WTC11 (cell line): ENCODE measurements around the gene GHR. TPM values are rescaled to one million over a fixed set of nuclear protein-coding genes. Genes with fewer than 3 reads are reported as not detected.

Experiments used
- ATAC-seq: fragments of 200-7000 bp; cut with Tn5 transposase; 2 replicates; pipeline ENCODE4 v1.10.0; 2021; ENCODE audit warnings: mild to moderate bottlenecking, moderate library complexity
- CTCF ChIA-PET: fragments of 300-600 bp; sonication (Branson Sonifier 250); formaldehyde crosslinking; loops from one replicate; lab custom pipeline; 2021; ENCODE audit warnings: antibody characterized with exemption; lab: Charles Lee
- POLR2A ChIA-PET: fragments of 350-600 bp; sonication (Branson Sonifier 250); formaldehyde crosslinking; loops from one replicate; lab custom pipeline; 2021; ENCODE audit warnings: antibody characterized with exemption; lab: Charles Lee
- DNase-seq: peaks from one replicate; pipeline ENCODE4 v3.0.0; 2021; ENCODE audit warnings: low spot score
- H3K27ac Mint-ChIP-seq: 2 replicates; pipeline ENCODE4 v1.8.0; 2021; ENCODE audit warnings: mixed read lengths
- H3K27me3 Mint-ChIP-seq: 2 replicates; pipeline ENCODE4 v1.8.0; 2021; ENCODE audit warnings: low read depth, mild to moderate bottlenecking, moderate library complexity, mixed read lengths
- H3K36me3 Mint-ChIP-seq: 2 replicates; pipeline ENCODE4 v1.8.0; 2021; ENCODE audit warnings: mixed read lengths
- H3K4me1 Mint-ChIP-seq: 2 replicates; pipeline ENCODE4 v1.8.0; 2022; ENCODE audit warnings: mixed read lengths
- H3K4me3 Mint-ChIP-seq: 2 replicates; pipeline ENCODE4 v1.8.0; 2021; ENCODE audit warnings: mild to moderate bottlenecking, moderate library complexity, mixed read lengths
- H3K9me3 Mint-ChIP-seq: 2 replicates; pipeline ENCODE4 v1.8.0; 2021; ENCODE audit warnings: mixed read lengths
- CBFB ChIP-seq: sonication (generic); formaldehyde crosslinking; IDR thresholded peaks from 2 replicates; pipeline ENCODE4 v1.8.1; 2022; ENCODE audit warnings: mild to moderate bottlenecking, low read depth, missing genetic modification reagents
- CREM ChIP-seq: sonication (generic); formaldehyde crosslinking; IDR thresholded peaks from 2 replicates; pipeline ENCODE4 v1.8.1; 2022; ENCODE audit warnings: mild to moderate bottlenecking, missing genetic modification reagents, moderate library complexity
- EMX1 ChIP-seq: fragments of 250-450 bp; sonication (Bioruptor Pico); IDR thresholded peaks from 2 replicates; pipeline ENCODE4 v1.8.0; 2021; ENCODE audit warnings: mild to moderate bottlenecking
- NR3C1 ChIP-seq: sonication (generic); formaldehyde crosslinking; conservative IDR thresholded peaks from 2 replicates; pipeline ENCODE4 v1.8.1; 2023; ENCODE audit warnings: low read depth, mild to moderate bottlenecking, missing genetic modification reagents
- ZNF121 ChIP-seq: sonication (generic); formaldehyde crosslinking; IDR thresholded peaks from 2 replicates; pipeline ENCODE4 v1.8.0; 2023; ENCODE audit warnings: missing genetic modification reagents
- total RNA-seq: library from RNA; stranded (reverse); gene quantifications from 3 replicates; pipeline ENCODE4 v1.2.3, GENCODE V29; 2021
- TF ChIP-seq, protein P1 (sequence below): fragments of 250-450 bp; sonication (Bioruptor Pico); IDR thresholded peaks from 2 replicates; pipeline ENCODE4 v1.9.0; 2021; ENCODE audit warnings: mild to moderate bottlenecking, borderline replicate concordance
- TF ChIP-seq, protein P2 (sequence below): fragments of 250-450 bp; sonication (Bioruptor Pico); IDR thresholded peaks from 2 replicates; pipeline ENCODE4 v1.9.0; 2021; ENCODE audit warnings: mild to moderate bottlenecking
- TF ChIP-seq, protein P3 (sequence below): sonication (generic); formaldehyde crosslinking; IDR thresholded peaks from 2 replicates; pipeline ENCODE4 v1.8.0; 2022; ENCODE audit warnings: mild to moderate bottlenecking, missing genetic modification reagents
- TF ChIP-seq, protein P4 (sequence below): sonication (generic); formaldehyde crosslinking; IDR thresholded peaks from 2 replicates; pipeline ENCODE4 v1.8.0; 2022; ENCODE audit warnings: mild to moderate bottlenecking, missing genetic modification reagents
- TF ChIP-seq, protein P5 (sequence below): sonication (generic); formaldehyde crosslinking; IDR thresholded peaks from 2 replicates; pipeline ENCODE4 v1.8.1; 2022; ENCODE audit warnings: missing genetic modification reagents, borderline replicate concordance
- TF ChIP-seq, protein P6 (sequence below): sonication (generic); formaldehyde crosslinking; IDR thresholded peaks from 2 replicates; pipeline ENCODE4 v1.8.1; 2023; ENCODE audit warnings: mild to moderate bottlenecking, moderate library complexity, missing genetic modification reagents
- TF ChIP-seq, protein P7 (sequence below): sonication (generic); formaldehyde crosslinking; IDR thresholded peaks from 2 replicates; pipeline ENCODE4 v1.8.1; 2023; ENCODE audit warnings: mild to moderate bottlenecking, missing genetic modification reagents, moderate library complexity
- TF ChIP-seq, protein P8 (sequence below): sonication (generic); formaldehyde crosslinking; IDR thresholded peaks from 2 replicates; pipeline ENCODE4 v1.8.0; 2023; ENCODE audit warnings: mild to moderate bottlenecking, missing genetic modification reagents

GHR gene
- total RNA-seq, 1 experiment from 2014 or later: 0.57 TPM

DNA sequence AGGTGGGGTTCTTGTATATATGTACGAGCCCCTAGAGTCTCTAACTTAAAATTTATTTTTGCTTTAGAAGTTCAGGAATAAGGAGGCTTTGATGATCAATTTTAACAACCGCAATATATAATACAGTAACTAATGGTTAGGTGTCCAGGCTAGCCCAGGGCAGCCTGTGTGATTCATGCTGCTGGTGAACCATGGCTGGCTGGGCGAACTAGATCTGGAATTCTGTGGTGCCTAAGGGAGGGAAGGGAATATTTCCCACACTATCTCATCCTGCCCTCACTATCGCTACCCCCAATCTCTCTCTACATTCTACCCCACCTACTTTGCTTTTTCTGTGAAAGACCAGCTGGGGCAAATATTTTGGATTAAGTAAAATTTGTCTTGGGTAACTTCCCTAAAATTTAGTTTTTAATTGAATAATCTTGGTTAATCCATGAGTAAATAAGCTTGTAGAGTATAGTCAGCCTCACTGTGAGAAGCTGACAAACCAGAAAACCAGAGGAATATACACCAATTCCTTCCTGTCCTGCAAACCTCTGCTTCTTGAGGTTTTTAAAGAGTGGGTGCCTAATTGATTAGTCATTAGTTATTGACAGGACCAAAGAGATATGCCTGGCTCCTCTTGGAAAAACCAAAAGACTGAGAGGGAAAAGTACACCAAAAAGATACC is 218.2 kb downstream of the GHR start (continued):
- TF ChIP-seq, protein P1, sequence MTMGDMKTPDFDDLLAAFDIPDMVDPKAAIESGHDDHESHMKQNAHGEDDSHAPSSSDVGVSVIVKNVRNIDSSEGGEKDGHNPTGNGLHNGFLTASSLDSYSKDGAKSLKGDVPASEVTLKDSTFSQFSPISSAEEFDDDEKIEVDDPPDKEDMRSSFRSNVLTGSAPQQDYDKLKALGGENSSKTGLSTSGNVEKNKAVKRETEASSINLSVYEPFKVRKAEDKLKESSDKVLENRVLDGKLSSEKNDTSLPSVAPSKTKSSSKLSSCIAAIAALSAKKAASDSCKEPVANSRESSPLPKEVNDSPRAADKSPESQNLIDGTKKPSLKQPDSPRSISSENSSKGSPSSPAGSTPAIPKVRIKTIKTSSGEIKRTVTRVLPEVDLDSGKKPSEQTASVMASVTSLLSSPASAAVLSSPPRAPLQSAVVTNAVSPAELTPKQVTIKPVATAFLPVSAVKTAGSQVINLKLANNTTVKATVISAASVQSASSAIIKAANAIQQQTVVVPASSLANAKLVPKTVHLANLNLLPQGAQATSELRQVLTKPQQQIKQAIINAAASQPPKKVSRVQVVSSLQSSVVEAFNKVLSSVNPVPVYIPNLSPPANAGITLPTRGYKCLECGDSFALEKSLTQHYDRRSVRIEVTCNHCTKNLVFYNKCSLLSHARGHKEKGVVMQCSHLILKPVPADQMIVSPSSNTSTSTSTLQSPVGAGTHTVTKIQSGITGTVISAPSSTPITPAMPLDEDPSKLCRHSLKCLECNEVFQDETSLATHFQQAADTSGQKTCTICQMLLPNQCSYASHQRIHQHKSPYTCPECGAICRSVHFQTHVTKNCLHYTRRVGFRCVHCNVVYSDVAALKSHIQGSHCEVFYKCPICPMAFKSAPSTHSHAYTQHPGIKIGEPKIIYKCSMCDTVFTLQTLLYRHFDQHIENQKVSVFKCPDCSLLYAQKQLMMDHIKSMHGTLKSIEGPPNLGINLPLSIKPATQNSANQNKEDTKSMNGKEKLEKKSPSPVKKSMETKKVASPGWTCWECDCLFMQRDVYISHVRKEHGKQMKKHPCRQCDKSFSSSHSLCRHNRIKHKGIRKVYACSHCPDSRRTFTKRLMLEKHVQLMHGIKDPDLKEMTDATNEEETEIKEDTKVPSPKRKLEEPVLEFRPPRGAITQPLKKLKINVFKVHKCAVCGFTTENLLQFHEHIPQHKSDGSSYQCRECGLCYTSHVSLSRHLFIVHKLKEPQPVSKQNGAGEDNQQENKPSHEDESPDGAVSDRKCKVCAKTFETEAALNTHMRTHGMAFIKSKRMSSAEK (CRISPR knock-in tag): no peak
- TF ChIP-seq, protein P2, sequence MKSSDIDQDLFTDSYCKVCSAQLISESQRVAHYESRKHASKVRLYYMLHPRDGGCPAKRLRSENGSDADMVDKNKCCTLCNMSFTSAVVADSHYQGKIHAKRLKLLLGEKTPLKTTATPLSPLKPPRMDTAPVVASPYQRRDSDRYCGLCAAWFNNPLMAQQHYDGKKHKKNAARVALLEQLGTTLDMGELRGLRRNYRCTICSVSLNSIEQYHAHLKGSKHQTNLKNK (CRISPR knock-in tag): no peak

DNA sequence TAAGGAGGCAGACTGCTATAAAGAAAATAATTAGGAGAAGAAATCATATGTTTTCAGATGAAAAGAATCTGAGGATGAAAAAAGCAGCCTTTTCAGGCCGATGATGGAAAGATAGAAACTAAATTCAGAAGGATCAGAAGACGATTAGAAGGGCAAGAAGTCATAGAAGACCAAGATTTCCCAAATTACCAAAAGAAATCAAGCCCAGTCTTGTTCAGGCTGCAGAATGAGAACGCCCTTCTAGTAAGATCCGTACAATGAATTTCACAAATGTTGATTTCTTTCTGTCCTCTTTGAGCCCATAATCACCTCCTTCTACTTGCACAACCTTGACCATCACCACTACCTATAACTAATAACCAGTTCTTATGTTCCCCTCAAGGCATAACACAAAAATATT is 218.8 kb downstream of the GHR start:
- CTCF ChIA-PET: no interaction called here
- H3K4me3 Mint-ChIP-seq: no peak overlapping the region
- DNase-seq: no peak
- no peaks in the 10 kb centered on the region for H3K9me3 Mint-ChIP-seq
- H3K27ac Mint-ChIP-seq: no peak overlapping the region
- TF ChIP-seq ZNF121 (CRISPR knock-in tag): no peak
- TF ChIP-seq, protein P3, sequence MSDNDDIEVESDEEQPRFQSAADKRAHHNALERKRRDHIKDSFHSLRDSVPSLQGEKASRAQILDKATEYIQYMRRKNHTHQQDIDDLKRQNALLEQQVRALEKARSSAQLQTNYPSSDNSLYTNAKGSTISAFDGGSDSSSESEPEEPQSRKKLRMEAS: no peak
- TF ChIP-seq, all 79 proteins: peak for 0
- no peak for ATAC-seq
- POLR2A ChIA-PET: no interaction called here
- Mint-ChIP-seq H3K36me3 (no peaks in the 10 kb centered on the region), H3K27me3 (no peaks in the 10 kb centered on the region), H3K4me1 (no peaks in the 10 kb centered on the region)

DNA sequence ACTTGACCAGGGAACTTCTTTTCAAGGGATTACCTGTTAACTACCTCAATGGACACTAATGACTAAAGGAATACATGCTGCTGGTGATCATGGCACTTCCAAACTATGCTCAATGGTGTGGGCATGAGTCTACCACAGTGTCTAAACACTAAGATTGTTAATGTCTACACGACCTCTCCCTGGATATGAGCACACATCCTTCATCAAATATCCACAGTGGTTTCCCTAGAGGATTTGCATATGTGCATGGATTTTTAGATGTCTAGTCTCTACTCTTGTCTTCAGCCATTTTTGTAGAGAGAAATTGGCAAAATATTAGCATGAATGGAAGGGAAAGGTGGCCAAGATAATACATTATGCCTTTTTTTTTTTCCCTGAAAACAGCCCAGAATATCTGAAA is 220.1 kb downstream of the GHR start:
- no peak overlapping the region for H3K27ac Mint-ChIP-seq
- POLR2A ChIA-PET: no interaction called here
- TF ChIP-seq, protein P4, sequence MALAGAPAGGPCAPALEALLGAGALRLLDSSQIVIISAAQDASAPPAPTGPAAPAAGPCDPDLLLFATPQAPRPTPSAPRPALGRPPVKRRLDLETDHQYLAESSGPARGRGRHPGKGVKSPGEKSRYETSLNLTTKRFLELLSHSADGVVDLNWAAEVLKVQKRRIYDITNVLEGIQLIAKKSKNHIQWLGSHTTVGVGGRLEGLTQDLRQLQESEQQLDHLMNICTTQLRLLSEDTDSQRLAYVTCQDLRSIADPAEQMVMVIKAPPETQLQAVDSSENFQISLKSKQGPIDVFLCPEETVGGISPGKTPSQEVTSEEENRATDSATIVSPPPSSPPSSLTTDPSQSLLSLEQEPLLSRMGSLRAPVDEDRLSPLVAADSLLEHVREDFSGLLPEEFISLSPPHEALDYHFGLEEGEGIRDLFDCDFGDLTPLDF (CRISPR knock-in tag): no peak
- no peak overlapping the region for H3K4me3 Mint-ChIP-seq
- H3K4me1 Mint-ChIP-seq: no peaks in the 10 kb centered on the region
- DNase-seq: no peak
- H3K27me3 Mint-ChIP-seq: no peaks in the 10 kb centered on the region
- no peak for ATAC-seq
- no peaks in the 10 kb centered on the region for H3K36me3 Mint-ChIP-seq
- H3K9me3 Mint-ChIP-seq: no peaks in the 10 kb centered on the region
- CTCF ChIA-PET: no interaction called here

DNA sequence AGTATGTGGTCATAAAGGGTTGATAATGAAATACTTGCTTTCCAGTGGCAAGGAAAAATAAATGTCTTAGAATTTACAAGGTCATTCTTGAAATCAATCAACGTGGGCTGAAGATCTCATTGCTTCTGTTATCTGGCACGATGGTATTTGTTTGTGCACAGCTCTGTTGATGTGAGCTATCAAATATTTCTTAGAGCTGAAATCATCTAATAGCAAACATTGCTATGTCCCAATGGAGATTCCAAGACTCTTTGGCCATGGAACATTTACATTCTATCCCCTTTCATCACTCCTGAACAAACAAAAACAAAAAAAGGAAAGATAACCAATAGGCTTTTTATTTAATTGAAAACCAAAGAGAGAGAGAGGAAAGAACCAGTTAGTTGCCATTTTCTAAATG is 221.9 kb downstream of the GHR start:
- Mint-ChIP-seq H3K27me3 (no peaks in the 10 kb centered on the region), H3K36me3 (no peaks in the 10 kb centered on the region), H3K4me3 (no peak overlapping the region), H3K27ac (no peak overlapping the region), H3K9me3 (no peaks in the 10 kb centered on the region), H3K4me1 (no peaks in the 10 kb centered on the region)
- ChIA-PET CTCF (no interaction called here), POLR2A (no interaction called here)
- ATAC-seq (no peak), DNase-seq (no peak)
- no peak for TF ChIP-seq CREM (CRISPR knock-in tag)
- TF ChIP-seq EMX1 (CRISPR knock-in tag): no peak
- TF ChIP-seq, protein P5, sequence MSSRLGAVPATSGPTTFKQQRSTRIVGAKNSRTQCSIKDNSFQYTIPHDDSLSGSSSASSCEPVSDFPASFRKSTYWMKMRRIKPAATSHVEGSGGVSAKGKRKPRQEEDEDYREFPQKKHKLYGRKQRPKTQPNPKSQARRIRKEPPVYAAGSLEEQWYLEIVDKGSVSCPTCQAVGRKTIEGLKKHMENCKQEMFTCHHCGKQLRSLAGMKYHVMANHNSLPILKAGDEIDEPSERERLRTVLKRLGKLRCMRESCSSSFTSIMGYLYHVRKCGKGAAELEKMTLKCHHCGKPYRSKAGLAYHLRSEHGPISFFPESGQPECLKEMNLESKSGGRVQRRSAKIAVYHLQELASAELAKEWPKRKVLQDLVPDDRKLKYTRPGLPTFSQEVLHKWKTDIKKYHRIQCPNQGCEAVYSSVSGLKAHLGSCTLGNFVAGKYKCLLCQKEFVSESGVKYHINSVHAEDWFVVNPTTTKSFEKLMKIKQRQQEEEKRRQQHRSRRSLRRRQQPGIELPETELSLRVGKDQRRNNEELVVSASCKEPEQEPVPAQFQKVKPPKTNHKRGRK (CRISPR knock-in tag): no peak
- no peak for TF ChIP-seq CBFB
- TF ChIP-seq NR3C1 (CRISPR knock-in tag): no peak
- TF ChIP-seq, protein P6, sequence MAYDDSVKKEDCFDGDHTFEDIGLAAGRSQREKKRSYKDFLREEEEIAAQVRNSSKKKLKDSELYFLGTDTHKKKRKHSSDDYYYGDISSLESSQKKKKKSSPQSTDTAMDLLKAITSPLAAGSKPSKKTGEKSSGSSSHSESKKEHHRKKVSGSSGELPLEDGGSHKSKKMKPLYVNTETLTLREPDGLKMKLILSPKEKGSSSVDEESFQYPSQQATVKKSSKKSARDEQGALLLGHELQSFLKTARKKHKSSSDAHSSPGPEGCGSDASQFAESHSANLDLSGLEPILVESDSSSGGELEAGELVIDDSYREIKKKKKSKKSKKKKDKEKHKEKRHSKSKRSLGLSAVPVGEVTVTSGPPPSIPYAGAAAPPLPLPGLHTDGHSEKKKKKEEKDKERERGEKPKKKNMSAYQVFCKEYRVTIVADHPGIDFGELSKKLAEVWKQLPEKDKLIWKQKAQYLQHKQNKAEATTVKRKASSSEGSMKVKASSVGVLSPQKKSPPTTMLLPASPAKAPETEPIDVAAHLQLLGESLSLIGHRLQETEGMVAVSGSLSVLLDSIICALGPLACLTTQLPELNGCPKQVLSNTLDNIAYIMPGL (CRISPR knock-in tag): no peak
- TF ChIP-seq, protein P7, sequence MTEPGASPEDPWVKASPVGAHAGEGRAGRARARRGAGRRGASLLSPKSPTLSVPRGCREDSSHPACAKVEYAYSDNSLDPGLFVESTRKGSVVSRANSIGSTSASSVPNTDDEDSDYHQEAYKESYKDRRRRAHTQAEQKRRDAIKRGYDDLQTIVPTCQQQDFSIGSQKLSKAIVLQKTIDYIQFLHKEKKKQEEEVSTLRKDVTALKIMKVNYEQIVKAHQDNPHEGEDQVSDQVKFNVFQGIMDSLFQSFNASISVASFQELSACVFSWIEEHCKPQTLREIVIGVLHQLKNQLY (CRISPR knock-in tag): no peak
- TF ChIP-seq, protein P8, sequence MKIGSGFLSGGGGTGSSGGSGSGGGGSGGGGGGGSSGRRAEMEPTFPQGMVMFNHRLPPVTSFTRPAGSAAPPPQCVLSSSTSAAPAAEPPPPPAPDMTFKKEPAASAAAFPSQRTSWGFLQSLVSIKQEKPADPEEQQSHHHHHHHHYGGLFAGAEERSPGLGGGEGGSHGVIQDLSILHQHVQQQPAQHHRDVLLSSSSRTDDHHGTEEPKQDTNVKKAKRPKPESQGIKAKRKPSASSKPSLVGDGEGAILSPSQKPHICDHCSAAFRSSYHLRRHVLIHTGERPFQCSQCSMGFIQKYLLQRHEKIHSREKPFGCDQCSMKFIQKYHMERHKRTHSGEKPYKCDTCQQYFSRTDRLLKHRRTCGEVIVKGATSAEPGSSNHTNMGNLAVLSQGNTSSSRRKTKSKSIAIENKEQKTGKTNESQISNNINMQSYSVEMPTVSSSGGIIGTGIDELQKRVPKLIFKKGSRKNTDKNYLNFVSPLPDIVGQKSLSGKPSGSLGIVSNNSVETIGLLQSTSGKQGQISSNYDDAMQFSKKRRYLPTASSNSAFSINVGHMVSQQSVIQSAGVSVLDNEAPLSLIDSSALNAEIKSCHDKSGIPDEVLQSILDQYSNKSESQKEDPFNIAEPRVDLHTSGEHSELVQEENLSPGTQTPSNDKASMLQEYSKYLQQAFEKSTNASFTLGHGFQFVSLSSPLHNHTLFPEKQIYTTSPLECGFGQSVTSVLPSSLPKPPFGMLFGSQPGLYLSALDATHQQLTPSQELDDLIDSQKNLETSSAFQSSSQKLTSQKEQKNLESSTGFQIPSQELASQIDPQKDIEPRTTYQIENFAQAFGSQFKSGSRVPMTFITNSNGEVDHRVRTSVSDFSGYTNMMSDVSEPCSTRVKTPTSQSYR (CRISPR knock-in tag): no peak
